ENCODE results near the gene FNTB. TPM values are rescaled to one million over a fixed set of nuclear protein-coding genes. Genes with fewer than 3 reads are reported as not detected.

Gene FNTB
- total RNA-seq, 1 experiment from 2014 or later: 26.7 TPM

- ChIA-PET POLR2A (no interaction called here), CTCF (interaction anchor here (1.7 kb wide), 1 partner anchor 15 kb away, joined by 6 read pairs; the partner anchor contains the start of gene FNTB), RAD21 (ENCODE audit: low non-redundant PET in 1 of 2, low total read pairs in 2 of 2, uncharacterized antibody in 2 of 2, unreplicated experiment in 2 of 2) (no interaction called here)
- ATAC-seq: no peak
- no peaks in the 10 kb centered on the region for H3K9me3 ChIP-seq (ENCODE audit: control insufficient read depth in 1 of 2, insufficient read depth in 1 of 2, low read depth in 1 of 2, low read length in 2 of 2)
- no peaks in the 10 kb centered on the region for H3K27me3 ChIP-seq (ENCODE audit: insufficient read depth, low read length)
- DNase-seq (ENCODE audit: low read depth, low spot score): no peak
- H3K4me3 ChIP-seq (replicated peaks in 1 of 2; ENCODE audit: low read depth in 1 of 2, low read length in 2 of 2): peak overlapping the region in 1 of 2 experiments; percentile 59; a peak in 1 of 4 replicates
- peak overlapping the region; percentile 85 for H3K4me2 ChIP-seq (ENCODE audit: low read length)
- TF ChIP-seq JUND (IDR thresholded peaks at IDR 0.05) (no peak), POLR2AphosphoS5 (IDR thresholded peaks at IDR 0.05; ENCODE audit: low read depth, low read length) (no peak), ELF1 (IDR thresholded peaks at IDR 0.05; ENCODE audit: borderline replicate concordance, low read depth) (no peak), YY1 (IDR thresholded peaks at IDR 0.05; ENCODE audit: extremely low read depth, insufficient replicate concordance, low read depth, low read length) (no peak), SRF (IDR thresholded peaks at IDR 0.05; ENCODE audit: low read depth) (no peak), FOSL1 (IDR thresholded peaks at IDR 0.05; ENCODE audit: low read depth) (no peak), TCF7L2 (IDR thresholded peaks at IDR 0.05; ENCODE audit: borderline replicate concordance, extremely low read depth, insufficient read depth, insufficient read length) (no peak), CEBPB (IDR thresholded peaks at IDR 0.05; ENCODE audit: low read depth) (no peak), ZFX (IDR thresholded peaks at IDR 0.05) (no peak), POLR2A (IDR thresholded peaks at IDR 0.05; ENCODE audit: borderline replicate concordance, extremely low read depth, insufficient read depth, insufficient read length) (no peak), EZH2phosphoT487 (IDR thresholded peaks at IDR 0.05; ENCODE audit: borderline replicate concordance) (no peak), RAD21 (IDR thresholded peaks at IDR 0.05; ENCODE audit: low read depth) (no peak), EZH2 (IDR thresholded peaks at IDR 0.05) (no peak), CBX3 (IDR thresholded peaks at IDR 0.05; ENCODE audit: low read depth) (no peak), SP1 (IDR thresholded peaks at IDR 0.05; ENCODE audit: low read depth) (no peak), REST (IDR thresholded peaks at IDR 0.05; ENCODE audit: low read depth) (no peak), ZNF274 (IDR thresholded peaks at IDR 0.05; ENCODE audit: low read depth, low read length) (no peak)
- TF ChIP-seq, protein P1, sequence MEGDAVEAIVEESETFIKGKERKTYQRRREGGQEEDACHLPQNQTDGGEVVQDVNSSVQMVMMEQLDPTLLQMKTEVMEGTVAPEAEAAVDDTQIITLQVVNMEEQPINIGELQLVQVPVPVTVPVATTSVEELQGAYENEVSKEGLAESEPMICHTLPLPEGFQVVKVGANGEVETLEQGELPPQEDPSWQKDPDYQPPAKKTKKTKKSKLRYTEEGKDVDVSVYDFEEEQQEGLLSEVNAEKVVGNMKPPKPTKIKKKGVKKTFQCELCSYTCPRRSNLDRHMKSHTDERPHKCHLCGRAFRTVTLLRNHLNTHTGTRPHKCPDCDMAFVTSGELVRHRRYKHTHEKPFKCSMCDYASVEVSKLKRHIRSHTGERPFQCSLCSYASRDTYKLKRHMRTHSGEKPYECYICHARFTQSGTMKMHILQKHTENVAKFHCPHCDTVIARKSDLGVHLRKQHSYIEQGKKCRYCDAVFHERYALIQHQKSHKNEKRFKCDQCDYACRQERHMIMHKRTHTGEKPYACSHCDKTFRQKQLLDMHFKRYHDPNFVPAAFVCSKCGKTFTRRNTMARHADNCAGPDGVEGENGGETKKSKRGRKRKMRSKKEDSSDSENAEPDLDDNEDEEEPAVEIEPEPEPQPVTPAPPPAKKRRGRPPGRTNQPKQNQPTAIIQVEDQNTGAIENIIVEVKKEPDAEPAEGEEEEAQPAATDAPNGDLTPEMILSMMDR (IDR thresholded peaks at IDR 0.05 in 2 of 3, conservative IDR thresholded peaks at IDR 0.05 in 1 of 3; ENCODE audit: borderline replicate concordance in 1 of 3, insufficient read depth in 1 of 3, low read depth in 2 of 3, low read length in 2 of 3): no peak
- TF ChIP-seq, protein P2, sequence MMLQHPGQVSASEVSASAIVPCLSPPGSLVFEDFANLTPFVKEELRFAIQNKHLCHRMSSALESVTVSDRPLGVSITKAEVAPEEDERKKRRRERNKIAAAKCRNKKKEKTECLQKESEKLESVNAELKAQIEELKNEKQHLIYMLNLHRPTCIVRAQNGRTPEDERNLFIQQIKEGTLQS (IDR thresholded peaks at IDR 0.05): no peak
- no peak overlapping the region for H3K27ac ChIP-seq (ENCODE audit: low read depth, low read length)
- H2AFZ ChIP-seq (ENCODE audit: low read depth, low read length, poor library complexity, severe bottlenecking): no peak overlapping the region
- intact Hi-C loops (cut with micrococcal nuclease): no loop called here
- no peaks in the 10 kb centered on the region for H3K79me2 ChIP-seq (ENCODE audit: insufficient read depth, low read length)
- H3K9ac ChIP-seq (ENCODE audit: low read length): no peak overlapping the region
- no peaks in the 10 kb centered on the region for H3K36me3 ChIP-seq (ENCODE audit: control insufficient read depth in 1 of 2, insufficient read depth in 2 of 2, low read length in 2 of 2)
- H3K4me1 ChIP-seq (ENCODE audit: control insufficient read depth in 1 of 2, insufficient read depth in 2 of 2, low read length in 2 of 2): peaks cover 34 to 40% of the 10 kb centered on the region in 2 experiments
- H3K9me2 ChIP-seq (ENCODE audit: insufficient read depth): no peaks in the 10 kb centered on the region
- no peaks in the 10 kb centered on the region for H4K20me1 ChIP-seq (ENCODE audit: insufficient read depth)
- no TSS peak for BruUV-seq (replicated peaks)
Measured at GRCh38 chr14:64970776-64971477, 15.8 kb upstream of the FNTB start.
